A673 (cell line): Measurements from ENCODE around the gene CFAP99. TPM values are rescaled to one million over a fixed set of nuclear protein-coding genes. Genes with fewer than 3 reads are reported as not detected.

Source experiments
- BruUV-seq: library from RNA; stranded (reverse); fragments of 400-500 nt; replicated peaks from 2 replicates; lab custom pipeline; 2021; lab: Mats Ljungman, UMichigan
- CTCF ChIA-PET: fragments of 300-600 bp; sonication (Branson Sonifier 250); formaldehyde crosslinking; loops from one replicate; lab custom pipeline; 2022; ENCODE audit warnings: antibody characterized with exemption; lab: Charles Lee
- POLR2A ChIA-PET: fragments of 300-600 bp; sonication (Branson Sonifier 250); formaldehyde crosslinking; loops from one replicate; lab custom pipeline; 2022; ENCODE audit warnings: antibody characterized with exemption; ENCODE audit not compliant: low non-redundant PET; lab: Charles Lee
- DNase-seq: peaks from one replicate; pipeline ENCODE4 v3.0.0-alpha.2; 2015; ENCODE audit warnings: low spot score
- H3K27ac ChIP-seq: fragments of 200-600 bp; sonication (generic); 2 replicates; pipeline ENCODE4 v1.5.1; 2016; ENCODE audit warnings: mixed run types, low read depth, mild to moderate bottlenecking, mixed read lengths, antibody characterized with exemption, low read length; ENCODE audit not compliant: poor library complexity, severe bottlenecking
- H3K27me3 ChIP-seq: fragments of 200-600 bp; sonication (generic); replicated peaks from 2 replicates; pipeline ENCODE4 v1.6.1; 2017; ENCODE audit warnings: mixed run types, low read depth, mild to moderate bottlenecking, mixed read lengths, antibody characterized with exemption, low read length; ENCODE audit not compliant: insufficient read depth, poor library complexity
- H3K36me3 ChIP-seq: fragments of 200-600 bp; sonication (generic); 2 replicates; pipeline ENCODE4 v1.6.1; 2016; ENCODE audit warnings: mixed run types, mild to moderate bottlenecking, mixed read lengths, antibody characterized with exemption, low read length; ENCODE audit not compliant: insufficient read depth, poor library complexity, severe bottlenecking
- H3K4me1 ChIP-seq: fragments of 200-600 bp; sonication (generic); 2 replicates; pipeline ENCODE4 v1.6.1; 2017; ENCODE audit warnings: mixed run types, mild to moderate bottlenecking, mixed read lengths, antibody characterized with exemption, low read length; ENCODE audit not compliant: insufficient read depth, poor library complexity, severe bottlenecking
- H3K4me3 ChIP-seq: fragments of 200-600 bp; sonication (generic); 2 replicates; pipeline ENCODE4 v1.5.1; 2016; ENCODE audit warnings: low read depth, mixed run types, mild to moderate bottlenecking, mixed read lengths, low read length; ENCODE audit not compliant: poor library complexity, severe bottlenecking
- H3K9me3 ChIP-seq: fragments of 200-600 bp; sonication (generic); 2 replicates; pipeline ENCODE4 v1.6.1; 2016; ENCODE audit warnings: mixed run types, low read depth, mild to moderate bottlenecking, mixed read lengths, antibody characterized with exemption, low read length; ENCODE audit not compliant: poor library complexity, severe bottlenecking
- CTCF ChIP-seq: fragments of 300-800, 200-600 bp; sonication (generic); conservative IDR thresholded peaks from 2 replicates; pipeline ENCODE4 v1.5.1; 2017; ENCODE audit warnings: low read depth, mild to moderate bottlenecking, antibody characterized with exemption, low read length, moderate library complexity, mixed read lengths
- EZH2 ChIP-seq: fragments of 200-600 bp; sonication (generic); IDR thresholded peaks from 2 replicates; pipeline ENCODE4 v1.6.1; 2017; ENCODE audit warnings: borderline replicate concordance, low read depth, mild to moderate bottlenecking, mixed read lengths, antibody characterized with exemption, low read length; ENCODE audit not compliant: poor library complexity, severe bottlenecking
- intact Hi-C: fragments of 100-400 bp; cut with micrococcal nuclease; formaldehyde crosslinking; loops from one replicate; pipeline ENCODE4 v1.10.0; 2022; ENCODE audit not compliant: unreplicated experiment
- total RNA-seq: library from RNA; stranded (reverse); gene quantifications from 2 replicates; pipeline ENCODE4 v1.2.3, GENCODE V29; 2021

CFAP99 gene
- total RNA-seq, 1 experiment from 2014 or later, result not detected

GRCh38 chr4:2482192-2482591 is 63.4 kb downstream of the CFAP99 start:
- intact Hi-C loops, result no loop called here
- no TSS peak for BruUV-seq
- Histone ChIP-seq H3K9me3 (no peaks in the 10 kb centered on the region), H3K4me1 (peaks cover 76% of the 10 kb centered on the region), H3K27me3 (no peaks in the 10 kb centered on the region), H3K27ac (peak overlapping the region; percentile 76), H3K36me3 (no peaks in the 10 kb centered on the region), H3K4me3 (no peak overlapping the region)
- TF ChIP-seq EZH2 (no peak), CTCF (no peak)
- CTCF ChIA-PET, result no interaction called here
- DNase-seq, result no peak
- POLR2A ChIA-PET, result no interaction called here

GRCh38 chr4:2482693-2483092 is 63.9 kb downstream of the CFAP99 start:
- no peak for TF ChIP-seq CTCF
- no peak for TF ChIP-seq EZH2
- Histone ChIP-seq H3K4me3 (no peak overlapping the region), H3K4me1 (peaks cover 73% of the 10 kb centered on the region), H3K27ac (peak overlapping the region; percentile 76), H3K36me3 (no peaks in the 10 kb centered on the region), H3K27me3 (no peaks in the 10 kb centered on the region), H3K9me3 (no peaks in the 10 kb centered on the region)
- peak; percentile 90 for DNase-seq
- CTCF ChIA-PET, result interaction anchor here (0.7 kb wide), 1 partner anchor 44 kb away, joined by 3 read pairs; no protein-coding TSS in a partner anchor
- POLR2A ChIA-PET, result no interaction called here
- BruUV-seq, result no TSS peak
- intact Hi-C loops, result no loop called here

GRCh38 chr4:2483237-2483636 is 64.5 kb downstream of the CFAP99 start:
- DNase-seq, result no peak
- H3K4me3 ChIP-seq, result no peak overlapping the region
- ChIA-PET CTCF (interaction anchor here (0.7 kb wide), 1 partner anchor 43 kb away, joined by 3 read pairs; no protein-coding TSS in a partner anchor), POLR2A (no interaction called here)
- no TSS peak for BruUV-seq
- no peaks in the 10 kb centered on the region for H3K27me3 ChIP-seq
- no peaks in the 10 kb centered on the region for H3K36me3 ChIP-seq
- intact Hi-C loops, result no loop called here
- peaks cover 67% of the 10 kb centered on the region for H3K4me1 ChIP-seq
- H3K27ac ChIP-seq, result peak overlapping the region; percentile 76
- TF ChIP-seq EZH2, result no peak
- no peak for TF ChIP-seq CTCF
- no peaks in the 10 kb centered on the region for H3K9me3 ChIP-seq
